B cell (primary cell): ENCODE data around the gene LITAF. TPM values are rescaled to one million over a fixed set of nuclear protein-coding genes. Genes with fewer than 3 reads are reported as not detected.

Source experiments
- ATAC-seq: fragments of 200-7000 bp; cut with Tn5 transposase; one replicate; pipeline ENCODE4 v1.10.0; 2021; ENCODE audit warnings: low read depth, mild to moderate bottlenecking, moderate number of reproducible peaks, moderate library complexity
- CTCF ChIA-PET: fragments of 350-600 bp; sonication (Branson Sonifier 250); formaldehyde crosslinking; loops from one replicate; lab custom pipeline; 2021; ENCODE audit warnings: antibody characterized with exemption, inconsistent platforms; lab: Charles Lee
- POLR2A ChIA-PET: fragments of 350-600 bp; sonication (Branson Sonifier 250); formaldehyde crosslinking; loops from one replicate; lab custom pipeline; 2021; ENCODE audit warnings: antibody characterized with exemption; lab: Charles Lee
- DNase-seq: peaks from one replicate; pipeline ENCODE4 v3.0.0; 2013
- H2AFZ ChIP-seq: 2 replicates; pipeline ENCODE4 v1.6.1; 2012; ENCODE audit warnings: mild to moderate bottlenecking, low read depth, low read length; ENCODE audit not compliant: insufficient read depth, poor library complexity, severe bottlenecking
- H3K27ac ChIP-seq, 2 donors: 1 replicate in 1 of 2; 2 replicates in 1 of 2; pipeline ENCODE4 v1.5.1; 2012 to 2013; ENCODE audit warnings: low read length in 2 of 2, mild to moderate bottlenecking in 2 of 2, moderate library complexity in 1 of 2
- H3K27me3 ChIP-seq, 4 experiments: fragments of 200-600 bp in 1 of 4; sonication (generic) in 1 of 4; replicated peaks in 1 of 4; 1 replicate in 2 of 4; 2 replicates in 2 of 4; pipeline versions ENCODE4 v1.6.1 to v1.7.0; 2013 to 2016; ENCODE audit warnings: low read length in 3 of 4, mild to moderate bottlenecking in 2 of 4, mixed read lengths in 1 of 4, moderate library complexity in 1 of 4; ENCODE audit not compliant: insufficient read depth in 4 of 4, control insufficient read depth in 3 of 4; ENCODE audit errors: control extremely low read depth in 1 of 4
- H3K36me3 ChIP-seq, 2 experiments: replicated peaks in 1 of 2; 1 replicate in 1 of 2; 2 replicates in 1 of 2; pipeline versions ENCODE4 v1.6.1 to v1.7.1; 2013; ENCODE audit warnings: low read length in 1 of 2; ENCODE audit not compliant: insufficient read depth in 2 of 2, control insufficient read depth in 1 of 2; ENCODE audit errors: control extremely low read depth in 1 of 2, extremely low read depth in 1 of 2
- H3K4me1 ChIP-seq, 2 donors: fragments of 200-600 bp in 1 of 2; sonication (generic) in 1 of 2; 1 replicate in 1 of 2; 2 replicates in 1 of 2; pipeline versions ENCODE4 v1.5.1 to v1.6.1; 2013 to 2017; ENCODE audit warnings: low read length in 2 of 2; ENCODE audit not compliant: control insufficient read depth in 2 of 2, insufficient read depth in 2 of 2
- H3K4me2 ChIP-seq: replicated peaks from 2 replicates; pipeline ENCODE3; 2012; ENCODE audit warnings: mild to moderate bottlenecking, low read depth, low read length; ENCODE audit not compliant: poor library complexity, severe bottlenecking
- H3K4me3 ChIP-seq, 5 experiments: fragments of 200-600 bp in 1 of 5; sonication (generic) in 1 of 5; 1 replicate in 3 of 5; 2 replicates in 2 of 5; pipeline versions ENCODE4 v1.5.1 to v1.7.0; 2011 to 2016; ENCODE audit warnings: low read length in 4 of 5, mild to moderate bottlenecking in 4 of 5, low read depth in 2 of 5, control low read depth in 1 of 5, moderate library complexity in 1 of 5; ENCODE audit not compliant: insufficient read depth in 1 of 5; ENCODE audit errors: control extremely low read depth in 1 of 5, extremely low read depth in 1 of 5
- H3K79me2 ChIP-seq: fragments of 200-600 bp; sonication (generic); one replicate; pipeline ENCODE4 v1.6.0; 2016; ENCODE audit warnings: low read length; ENCODE audit not compliant: control insufficient read depth, insufficient read depth
- H3K9ac ChIP-seq: fragments of 200-600 bp; sonication (generic); 2 replicates; pipeline ENCODE4 v1.6.1; 2017; ENCODE audit warnings: mild to moderate bottlenecking, low read length, moderate library complexity
- H3K9me3 ChIP-seq, 3 donors: one replicate each; pipeline versions ENCODE4 v1.6.1 to v1.7.1; 2013; ENCODE audit warnings: low read length in 2 of 3; ENCODE audit not compliant: control insufficient read depth in 2 of 3, insufficient read depth in 1 of 3; ENCODE audit errors: control extremely low read depth in 1 of 3
- H4K20me1 ChIP-seq: 2 replicates; pipeline ENCODE4 v1.6.0; 2012; ENCODE audit warnings: mild to moderate bottlenecking, low read length; ENCODE audit not compliant: insufficient read depth, control insufficient read depth, poor library complexity, severe bottlenecking
- H3K27ac Mint-ChIP-seq: one replicate; pipeline ENCODE4 v1.8.0; 2021; ENCODE audit warnings: mixed read lengths
- H3K27me3 Mint-ChIP-seq: one replicate; pipeline ENCODE4 v1.8.0; 2021; ENCODE audit warnings: mixed read lengths
- H3K4me1 Mint-ChIP-seq: one replicate; pipeline ENCODE4 v1.8.0; 2021; ENCODE audit warnings: mixed read lengths
- H3K4me3 Mint-ChIP-seq: one replicate; pipeline ENCODE4 v1.8.0; 2021; ENCODE audit warnings: mixed read lengths
- H3K9me3 Mint-ChIP-seq: one replicate; pipeline ENCODE4 v1.8.0; 2022; ENCODE audit warnings: mixed read lengths; ENCODE audit not compliant: insufficient read depth
- EZH2 ChIP-seq: IDR thresholded peaks from 2 replicates; pipeline ENCODE4 v1.6.1; 2012; ENCODE audit warnings: borderline replicate concordance, low read depth, mild to moderate bottlenecking, moderate library complexity, low read length; ENCODE audit not compliant: insufficient read depth, poor library complexity, severe bottlenecking
- WGBS: methylation state at CpG from one replicate; pipeline ENCODE4 v1.1.5; 2013; ENCODE audit warnings: missing lambda C conversion rate; ENCODE audit not compliant: insufficient coverage; 5-methylcytosine and 5-hydroxymethylcytosine counted together
- intact Hi-C: fragments of 100-400 bp; cut with micrococcal nuclease; formaldehyde crosslinking; loops from one replicate; pipeline ENCODE4 v1.10.0; 2022
- polyA plus RNA-seq: library from polyadenylated mRNA; depleted of rRNA; stranded (reverse); fragments of >200 nt; gene quantifications from 2 replicates; pipeline ENCODE4 v1.2.3, GENCODE V29; 2012
- total RNA-seq, 2 donors: library from RNA; stranded (reverse); fragments of 120-200 nt in 1 of 2; gene quantifications; 1 replicate in 1 of 2; 2 replicates in 1 of 2; pipeline versions ENCODE4 v1.2.3 to v1.2.4, GENCODE V29; 2013 to 2022
- TF ChIP-seq, protein P1 (sequence below): fragments of 200-600 bp; IDR thresholded peaks from one replicate; pipeline ENCODE4 v1.8.0; 2022; ENCODE audit warnings: antibody characterized with exemption, mild to moderate bottlenecking

The LITAF gene
- total and polyA plus RNA-seq, 2 donors (not counting 1 experiment from before 2014, with no cell fraction given) = 93.6 to 125 TPM

- no peak overlapping the region for H3K27ac Mint-ChIP-seq
- Histone ChIP-seq H3K36me3 (no peaks in the 10 kb centered on the region), H3K27me3 (no peaks in the 10 kb centered on the region), H3K4me1 (peaks cover 0 to 8% of the 10 kb centered on the region in 2 donors), H3K4me2 (no peak overlapping the region), H3K9me3 (peaks cover 0 to 14% (median 9%) of the 10 kb centered on the region in 3 donors), H3K27ac (no peak overlapping the region), H3K9ac (no peak overlapping the region), H2AFZ (no peak overlapping the region), H4K20me1 (no peaks in the 10 kb centered on the region), H3K79me2 (no peaks in the 10 kb centered on the region), H3K4me3 (no peak overlapping the region)
- ChIA-PET CTCF (interaction anchor here (1.6 to 6.0 kb wide), 2 partner anchors 13 to 110 kb away, joined by 3 to 27 read pairs; no protein-coding TSS in a partner anchor), POLR2A (no interaction called here)
- DNase-seq = no peak
- H3K27me3 Mint-ChIP-seq = no peaks in the 10 kb centered on the region
- intact Hi-C loops = no loop called here
- no peak for ATAC-seq
- 100% methylated on average over 4 of the region's 5 CpGs for WGBS
- peaks cover 5% of the 10 kb centered on the region for H3K9me3 Mint-ChIP-seq
- no peak overlapping the region for H3K4me3 Mint-ChIP-seq
- TF ChIP-seq, protein P1, sequence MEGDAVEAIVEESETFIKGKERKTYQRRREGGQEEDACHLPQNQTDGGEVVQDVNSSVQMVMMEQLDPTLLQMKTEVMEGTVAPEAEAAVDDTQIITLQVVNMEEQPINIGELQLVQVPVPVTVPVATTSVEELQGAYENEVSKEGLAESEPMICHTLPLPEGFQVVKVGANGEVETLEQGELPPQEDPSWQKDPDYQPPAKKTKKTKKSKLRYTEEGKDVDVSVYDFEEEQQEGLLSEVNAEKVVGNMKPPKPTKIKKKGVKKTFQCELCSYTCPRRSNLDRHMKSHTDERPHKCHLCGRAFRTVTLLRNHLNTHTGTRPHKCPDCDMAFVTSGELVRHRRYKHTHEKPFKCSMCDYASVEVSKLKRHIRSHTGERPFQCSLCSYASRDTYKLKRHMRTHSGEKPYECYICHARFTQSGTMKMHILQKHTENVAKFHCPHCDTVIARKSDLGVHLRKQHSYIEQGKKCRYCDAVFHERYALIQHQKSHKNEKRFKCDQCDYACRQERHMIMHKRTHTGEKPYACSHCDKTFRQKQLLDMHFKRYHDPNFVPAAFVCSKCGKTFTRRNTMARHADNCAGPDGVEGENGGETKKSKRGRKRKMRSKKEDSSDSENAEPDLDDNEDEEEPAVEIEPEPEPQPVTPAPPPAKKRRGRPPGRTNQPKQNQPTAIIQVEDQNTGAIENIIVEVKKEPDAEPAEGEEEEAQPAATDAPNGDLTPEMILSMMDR = no peak
- TF ChIP-seq EZH2 = no peak
- H3K4me1 Mint-ChIP-seq = peaks cover 13% of the 10 kb centered on the region
These were observed 68.8 kb downstream of the LITAF start for GRCh38 chr16:11517961-11518360.

- no peak overlapping the region for H3K4me3 Mint-ChIP-seq
- H3K4me2 ChIP-seq = no peak overlapping the region
- ATAC-seq (no peak), DNase-seq (no peak)
- peaks cover 0 to 8% of the 10 kb centered on the region in 2 donors for H3K4me1 ChIP-seq
- H3K79me2 ChIP-seq = no peaks in the 10 kb centered on the region
- TF ChIP-seq, protein P1 = no peak
- TF ChIP-seq EZH2 = no peak
- H3K27ac Mint-ChIP-seq = no peak overlapping the region
- no peak overlapping the region for H3K27ac ChIP-seq
- no peak overlapping the region for H3K4me3 ChIP-seq
- intact Hi-C loops = no loop called here
- peaks cover 8% of the 10 kb centered on the region for H3K4me1 Mint-ChIP-seq
- no peaks in the 10 kb centered on the region for H3K27me3 Mint-ChIP-seq
- H4K20me1 ChIP-seq = no peaks in the 10 kb centered on the region
- CTCF ChIA-PET = interaction anchor here (0.7 to 6.0 kb wide), 2 partner anchors 9 to 15 kb away, joined by 3 to 27 read pairs; no protein-coding TSS in a partner anchor
- H3K9ac ChIP-seq = no peak overlapping the region
- peaks cover under 1% of the 10 kb centered on the region for H3K9me3 Mint-ChIP-seq
- POLR2A ChIA-PET = no interaction called here
- H3K9me3 ChIP-seq = peaks cover 0 to 6% (median under 1%) of the 10 kb centered on the region in 3 donors
- no peaks in the 10 kb centered on the region for H3K27me3 ChIP-seq
- 88% methylated on average over 12 of the region's 13 CpGs for WGBS
- no peaks in the 10 kb centered on the region for H3K36me3 ChIP-seq
- no peak overlapping the region for H2AFZ ChIP-seq
These were observed 70.9 kb downstream of the LITAF start for GRCh38 chr16:11515540-11516430.
